ENCODE measurements around the gene CAPN11. TPM values are rescaled to one million over a fixed set of nuclear protein-coding genes. Genes with fewer than 3 reads are reported as not detected.

Gene CAPN11
- total and polyA plus RNA-seq, 9 of the 15 experiments (the other 6 are each of a cell fraction or from before 2014, with no cell fraction given) = 0.03 to 0.61 (median 0.17) TPM; not detected in 1

DNA sequence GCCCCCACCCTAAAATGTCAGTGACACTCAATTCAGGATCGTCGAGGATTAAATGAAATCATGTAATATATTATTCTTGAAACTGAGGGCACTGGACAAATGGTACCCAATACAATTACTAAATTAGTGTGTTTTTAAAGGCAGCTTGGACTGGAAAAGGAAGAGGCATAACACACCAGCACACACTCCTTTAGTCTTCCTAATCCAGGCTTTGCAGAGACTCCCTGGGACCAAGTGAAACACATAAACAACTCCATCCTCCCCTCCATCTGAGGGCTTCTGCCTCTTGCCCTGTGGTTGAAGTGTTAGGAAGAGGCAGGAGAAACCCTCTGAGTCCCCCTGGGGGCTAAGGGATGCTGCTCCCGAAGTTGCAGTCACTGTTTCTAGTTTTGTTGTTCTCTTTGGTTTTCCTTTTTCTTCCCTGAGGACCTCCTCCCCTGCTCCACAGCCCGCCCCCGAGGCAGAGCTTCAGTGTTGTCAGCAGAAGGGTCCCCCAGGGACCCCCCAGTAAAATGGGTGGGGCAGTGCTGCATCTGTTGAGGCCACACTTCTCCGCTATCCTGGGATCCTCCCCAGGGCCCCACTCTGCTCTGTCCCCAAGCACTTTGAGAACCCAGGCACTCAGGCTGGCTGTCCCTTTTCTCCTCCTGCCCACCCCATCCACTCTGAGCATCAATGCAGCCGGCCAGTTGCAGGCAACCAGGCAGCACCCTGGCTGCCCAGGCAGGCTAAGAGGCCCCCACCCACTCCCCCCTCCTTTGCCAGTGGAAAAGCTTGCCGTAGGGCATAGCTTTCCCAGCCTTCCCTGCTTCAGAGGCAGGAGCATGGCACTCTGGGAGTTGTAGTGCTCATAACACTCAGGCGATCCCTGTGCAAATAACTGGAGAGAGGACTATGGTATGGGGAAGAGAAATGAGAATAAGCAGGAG lies 25.4 kb upstream of the CAPN11 start (continued):
- TF ChIP-seq, protein P1, sequence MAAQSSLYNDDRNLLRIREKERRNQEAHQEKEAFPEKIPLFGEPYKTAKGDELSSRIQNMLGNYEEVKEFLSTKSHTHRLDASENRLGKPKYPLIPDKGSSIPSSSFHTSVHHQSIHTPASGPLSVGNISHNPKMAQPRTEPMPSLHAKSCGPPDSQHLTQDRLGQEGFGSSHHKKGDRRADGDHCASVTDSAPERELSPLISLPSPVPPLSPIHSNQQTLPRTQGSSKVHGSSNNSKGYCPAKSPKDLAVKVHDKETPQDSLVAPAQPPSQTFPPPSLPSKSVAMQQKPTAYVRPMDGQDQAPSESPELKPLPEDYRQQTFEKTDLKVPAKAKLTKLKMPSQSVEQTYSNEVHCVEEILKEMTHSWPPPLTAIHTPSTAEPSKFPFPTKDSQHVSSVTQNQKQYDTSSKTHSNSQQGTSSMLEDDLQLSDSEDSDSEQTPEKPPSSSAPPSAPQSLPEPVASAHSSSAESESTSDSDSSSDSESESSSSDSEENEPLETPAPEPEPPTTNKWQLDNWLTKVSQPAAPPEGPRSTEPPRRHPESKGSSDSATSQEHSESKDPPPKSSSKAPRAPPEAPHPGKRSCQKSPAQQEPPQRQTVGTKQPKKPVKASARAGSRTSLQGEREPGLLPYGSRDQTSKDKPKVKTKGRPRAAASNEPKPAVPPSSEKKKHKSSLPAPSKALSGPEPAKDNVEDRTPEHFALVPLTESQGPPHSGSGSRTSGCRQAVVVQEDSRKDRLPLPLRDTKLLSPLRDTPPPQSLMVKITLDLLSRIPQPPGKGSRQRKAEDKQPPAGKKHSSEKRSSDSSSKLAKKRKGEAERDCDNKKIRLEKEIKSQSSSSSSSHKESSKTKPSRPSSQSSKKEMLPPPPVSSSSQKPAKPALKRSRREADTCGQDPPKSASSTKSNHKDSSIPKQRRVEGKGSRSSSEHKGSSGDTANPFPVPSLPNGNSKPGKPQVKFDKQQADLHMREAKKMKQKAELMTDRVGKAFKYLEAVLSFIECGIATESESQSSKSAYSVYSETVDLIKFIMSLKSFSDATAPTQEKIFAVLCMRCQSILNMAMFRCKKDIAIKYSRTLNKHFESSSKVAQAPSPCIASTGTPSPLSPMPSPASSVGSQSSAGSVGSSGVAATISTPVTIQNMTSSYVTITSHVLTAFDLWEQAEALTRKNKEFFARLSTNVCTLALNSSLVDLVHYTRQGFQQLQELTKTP (IDR thresholded peaks at IDR 0.05; ENCODE audit: low read depth in 1 of 2, partially characterized antibody in 2 of 2) = peak in 1 of 2 experiments; percentile 96
- TF ChIP-seq NR2F6 (CRISPR knock-in tag; IDR thresholded peaks at IDR 0.05) (no peak), ZBTB7A (IDR thresholded peaks at IDR 0.05; ENCODE audit: borderline replicate concordance, control insufficient read depth, low read depth, low read length) (peak; percentile 51; the same call in 1 of the 2 replicates), RFX7 (CRISPR knock-in tag; IDR thresholded peaks at IDR 0.05) (no peak), ZNF263 (CRISPR knock-in tag; IDR thresholded peaks at IDR 0.05; ENCODE audit: borderline replicate concordance) (no peak), CEBPB (tag; IDR thresholded peaks at IDR 0.05) (no peak), PHF8 (IDR thresholded peaks at IDR 0.05; ENCODE audit: borderline replicate concordance, low read length) (no peak), PYGO2 (tag; IDR thresholded peaks at IDR 0.05) (no peak)
- TF ChIP-seq, protein P2, sequence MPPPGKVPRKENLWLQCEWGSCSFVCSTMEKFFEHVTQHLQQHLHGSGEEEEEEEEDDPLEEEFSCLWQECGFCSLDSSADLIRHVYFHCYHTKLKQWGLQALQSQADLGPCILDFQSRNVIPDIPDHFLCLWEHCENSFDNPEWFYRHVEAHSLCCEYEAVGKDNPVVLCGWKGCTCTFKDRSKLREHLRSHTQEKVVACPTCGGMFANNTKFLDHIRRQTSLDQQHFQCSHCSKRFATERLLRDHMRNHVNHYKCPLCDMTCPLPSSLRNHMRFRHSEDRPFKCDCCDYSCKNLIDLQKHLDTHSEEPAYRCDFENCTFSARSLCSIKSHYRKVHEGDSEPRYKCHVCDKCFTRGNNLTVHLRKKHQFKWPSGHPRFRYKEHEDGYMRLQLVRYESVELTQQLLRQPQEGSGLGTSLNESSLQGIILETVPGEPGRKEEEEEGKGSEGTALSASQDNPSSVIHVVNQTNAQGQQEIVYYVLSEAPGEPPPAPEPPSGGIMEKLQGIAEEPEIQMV (tag; conservative IDR thresholded peaks at IDR 0.05; ENCODE audit: low read depth) = no peak
- TF ChIP-seq, protein P3, sequence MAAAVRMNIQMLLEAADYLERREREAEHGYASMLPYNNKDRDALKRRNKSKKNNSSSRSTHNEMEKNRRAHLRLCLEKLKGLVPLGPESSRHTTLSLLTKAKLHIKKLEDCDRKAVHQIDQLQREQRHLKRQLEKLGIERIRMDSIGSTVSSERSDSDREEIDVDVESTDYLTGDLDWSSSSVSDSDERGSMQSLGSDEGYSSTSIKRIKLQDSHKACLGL (CRISPR knock-in tag; IDR thresholded peaks at IDR 0.05; ENCODE audit: borderline replicate concordance, poor library complexity, severe bottlenecking) = no peak

Data from K562 (cell line).